T-cell (primary cell): Measurements from ENCODE around the gene TNS1. TPM values are rescaled to one million over a fixed set of nuclear protein-coding genes. Genes with fewer than 3 reads are reported as not detected.

Source experiments
- ATAC-seq, 4 experiments: fragments of 200-7000 bp in 3 of 4; fragments of 150-1000 bp in 1 of 4; cut with Tn5 transposase; replicated peaks in 1 of 4; 1 replicate in 3 of 4; 2 replicates in 1 of 4; pipeline ENCODE4 v1.10.0; 2021; ENCODE audit warnings: moderate library complexity in 3 of 4, mild to moderate bottlenecking in 2 of 4, moderate number of reproducible peaks in 1 of 4
- CTCF ChIA-PET, 2 donors: fragments of 300-600 bp; sonication (Branson Sonifier 250); formaldehyde crosslinking; loops; one replicate each; lab custom pipeline; 2022; ENCODE audit warnings: antibody characterized with exemption in 2 of 2; lab: Charles Lee
- POLR2A ChIA-PET, 2 donors: fragments of 300-600 bp; sonication (Branson Sonifier 250); formaldehyde crosslinking; loops; one replicate each; lab custom pipeline; 2022; ENCODE audit warnings: antibody characterized with exemption in 2 of 2; lab: Charles Lee
- DNase-seq, 35 experiments: peaks; one replicate each; pipeline versions ENCODE4 v3.0.0 to v3.0.0-alpha.2; 2013 to 2023
- H3K27ac ChIP-seq: one replicate; pipeline ENCODE4 v1.5.1; 2013; ENCODE audit warnings: low read length
- H3K27me3 ChIP-seq, 2 experiments: replicated peaks in 1 of 2; 1 replicate in 1 of 2; 2 replicates in 1 of 2; pipeline versions ENCODE4 v1.6.1 to v1.7.0; 2013; ENCODE audit warnings: low read length in 1 of 2, mixed read lengths in 1 of 2; ENCODE audit not compliant: control insufficient read depth in 2 of 2, insufficient read depth in 2 of 2; ENCODE audit errors: extremely low read depth in 1 of 2
- H3K36me3 ChIP-seq, 2 donors: 1 replicate in 1 of 2; 2 replicates in 1 of 2; pipeline versions ENCODE4 v1.6.1 to v1.7.0; 2013; ENCODE audit warnings: low read length in 1 of 2; ENCODE audit not compliant: control insufficient read depth in 2 of 2, insufficient read depth in 1 of 2; ENCODE audit errors: extremely low read depth in 1 of 2
- H3K4me1 ChIP-seq, 2 experiments: 1 replicate in 1 of 2; 2 replicates in 1 of 2; pipeline versions ENCODE4 v1.6.1 to v1.7.0; 2013; ENCODE audit warnings: low read length in 2 of 2, mixed read lengths in 1 of 2; ENCODE audit not compliant: insufficient read depth in 2 of 2, control insufficient read depth in 1 of 2; ENCODE audit errors: extremely low read depth in 1 of 2
- H3K4me3 ChIP-seq, 2 donors: 1 replicate in 1 of 2; 2 replicates in 1 of 2; pipeline versions ENCODE4 v1.5.1 to v1.7.0; 2013; ENCODE audit warnings: mild to moderate bottlenecking in 2 of 2, low read length in 1 of 2, moderate library complexity in 1 of 2; ENCODE audit not compliant: control insufficient read depth in 1 of 2; ENCODE audit errors: extremely low read depth in 1 of 2
- H3K9me3 ChIP-seq: 2 replicates; pipeline ENCODE4 v1.7.0; 2013
- H3K27ac Mint-ChIP-seq, 2 donors: one replicate each; pipeline ENCODE4 v1.8.0; 2020 to 2021; ENCODE audit warnings: mild to moderate bottlenecking in 2 of 2, mixed read lengths in 2 of 2
- H3K27me3 Mint-ChIP-seq, 2 donors: one replicate each; pipeline ENCODE4 v1.8.0; 2021 to 2022; ENCODE audit warnings: mixed read lengths in 2 of 2
- H3K36me3 Mint-ChIP-seq: one replicate; pipeline ENCODE4 v1.8.0; 2021; ENCODE audit warnings: mixed read lengths
- H3K4me1 Mint-ChIP-seq, 3 donors: one replicate each; pipeline ENCODE4 v1.8.0; 2020 to 2022; ENCODE audit warnings: mixed read lengths in 3 of 3, mild to moderate bottlenecking in 1 of 3
- H3K4me3 Mint-ChIP-seq, 3 donors: one replicate each; pipeline ENCODE4 v1.8.0; 2020 to 2022; ENCODE audit warnings: mild to moderate bottlenecking in 3 of 3, mixed read lengths in 3 of 3, moderate library complexity in 3 of 3
- H3K9me3 Mint-ChIP-seq, 3 donors: one replicate each; pipeline ENCODE4 v1.8.0; 2020 to 2022; ENCODE audit warnings: mixed read lengths in 3 of 3
- WGBS: methylation state at CpG from one replicate; pipeline ENCODE4 v1.1.5; 2013; ENCODE audit warnings: missing lambda C conversion rate; ENCODE audit not compliant: insufficient coverage; 5-methylcytosine and 5-hydroxymethylcytosine counted together
- total RNA-seq, 35 experiments: library from RNA in 6 of 35; stranded (reverse) in 6 of 35; fragments of 120-200 nt in 1 of 35; gene quantifications; one replicate each; pipeline versions ENCODE4 v1.2.1 to v1.2.4 and lab custom pipeline; 2013 to 2026

The TNS1 gene
- total RNA-seq, 5 donors from 2014 or later (not counting 1 experiment from before 2014, with no cell fraction given): 0.28 to 2.1 (median 1.3) TPM

DNA sequence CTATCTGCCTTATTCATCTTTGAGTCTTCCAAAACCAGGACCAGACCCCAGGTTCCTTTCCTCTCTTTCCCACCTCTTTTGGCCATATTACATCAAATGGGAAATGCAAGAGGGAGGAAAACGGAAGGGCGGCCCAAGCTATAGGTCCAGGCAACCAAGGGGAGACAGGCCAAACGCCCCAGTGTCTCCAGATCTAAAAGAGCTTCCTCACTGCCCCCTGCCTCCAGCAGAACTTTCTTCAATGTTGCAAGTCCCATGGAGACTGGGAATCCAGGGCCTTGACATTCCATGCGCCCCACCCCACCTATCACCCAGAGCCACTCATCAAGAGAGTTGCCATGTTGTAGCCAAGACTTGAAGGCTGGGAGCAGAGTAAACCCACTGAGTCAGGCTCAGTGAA is 15.4 kb downstream of the TNS1 start:
- ATAC-seq: no peak
- H3K4me1 Mint-ChIP-seq: peaks cover 0 to 5% (median 0%) of the 10 kb centered on the region in 3 donors

DNA sequence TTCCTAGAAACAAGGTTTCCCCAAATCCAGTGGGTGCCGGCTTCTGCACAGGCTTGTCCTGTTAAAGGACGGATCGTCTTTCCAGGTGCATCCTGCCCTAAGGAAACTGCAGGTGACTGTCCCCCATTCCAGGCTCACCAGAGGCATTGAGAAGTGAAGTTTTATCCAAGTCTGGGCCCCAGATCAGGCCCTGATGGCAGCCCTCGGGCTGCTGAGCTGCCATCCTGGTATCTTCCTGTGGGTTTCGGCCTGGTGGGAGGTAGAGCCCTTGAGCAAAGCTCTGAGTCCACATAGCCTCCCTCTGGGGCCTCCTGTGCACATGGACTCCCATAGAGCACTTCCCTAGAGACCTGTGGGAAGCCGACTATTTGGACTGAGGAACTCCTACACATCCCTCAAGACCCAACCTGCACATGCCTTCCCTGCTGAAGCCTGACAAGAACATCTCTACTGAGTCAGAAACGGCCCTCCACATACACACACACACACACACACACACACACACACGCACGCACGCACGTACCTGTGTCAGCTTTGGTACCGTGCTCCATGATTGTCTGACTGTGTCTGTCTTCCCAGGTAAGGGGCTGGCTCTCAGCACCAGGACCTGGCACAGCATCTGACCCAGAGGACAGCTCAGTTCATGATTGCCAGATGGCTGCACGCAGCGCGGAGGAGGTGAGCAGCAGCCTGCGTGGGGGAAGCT is 16.4 kb downstream of the TNS1 start:
- H3K36me3 ChIP-seq: no peaks in the 10 kb centered on the region
- no peaks in the 10 kb centered on the region for H3K9me3 Mint-ChIP-seq
- H3K27me3 ChIP-seq: peaks cover 0 to 35% of the 10 kb centered on the region in 2 experiments
- peaks cover 0 to 13% of the 10 kb centered on the region in 2 experiments for H3K4me1 ChIP-seq
- ChIA-PET POLR2A (no interaction called here), CTCF (interaction anchor here (0.7 to 1.8 kb wide), 3 partner anchors 195 to 200 kb away, joined by 3 to 4 read pairs (median 4); no protein-coding TSS in a partner anchor)
- no peak for DNase-seq
- 82% methylated on average over 12 of the region's 16 CpGs for WGBS
- no peaks in the 10 kb centered on the region for H3K36me3 Mint-ChIP-seq
- ATAC-seq: no peak
- no peaks in the 10 kb centered on the region for H3K9me3 ChIP-seq
- no peak overlapping the region for H3K27ac ChIP-seq
- H3K4me1 Mint-ChIP-seq: peaks cover 0 to 5% (median 0%) of the 10 kb centered on the region in 3 donors
- no peak overlapping the region for H3K4me3 Mint-ChIP-seq
- no peak overlapping the region for H3K4me3 ChIP-seq
- no peak overlapping the region for H3K27ac Mint-ChIP-seq
- peaks cover 0 to 5% of the 10 kb centered on the region in 2 donors for H3K27me3 Mint-ChIP-seq

More for the DNA sequence above, 15.4 kb downstream of the TNS1 start:
- Histone ChIP-seq H3K27me3 (peaks cover 0 to 45% of the 10 kb centered on the region in 2 experiments), H3K4me3 (no peak overlapping the region), H3K4me1 (peaks cover 0 to 13% of the 10 kb centered on the region in 2 experiments), H3K36me3 (no peaks in the 10 kb centered on the region), H3K27ac (no peak overlapping the region), H3K9me3 (no peaks in the 10 kb centered on the region)
- Mint-ChIP-seq H3K9me3 (no peaks in the 10 kb centered on the region), H3K27me3 (peaks cover 7 to 12% of the 10 kb centered on the region in 2 donors), H3K4me3 (no peak overlapping the region), H3K36me3 (no peaks in the 10 kb centered on the region), H3K27ac (no peak overlapping the region)
- POLR2A ChIA-PET: no interaction called here
- DNase-seq: no peak
- WGBS: no CpG with 5 or more reads among the region's 4 CpGs
- CTCF ChIA-PET: interaction anchor here in 1 of 2 donors (1.4 to 1.8 kb wide), 2 partner anchors 198 to 201 kb away, joined by 4 read pairs; no protein-coding TSS in a partner anchor

DNA sequence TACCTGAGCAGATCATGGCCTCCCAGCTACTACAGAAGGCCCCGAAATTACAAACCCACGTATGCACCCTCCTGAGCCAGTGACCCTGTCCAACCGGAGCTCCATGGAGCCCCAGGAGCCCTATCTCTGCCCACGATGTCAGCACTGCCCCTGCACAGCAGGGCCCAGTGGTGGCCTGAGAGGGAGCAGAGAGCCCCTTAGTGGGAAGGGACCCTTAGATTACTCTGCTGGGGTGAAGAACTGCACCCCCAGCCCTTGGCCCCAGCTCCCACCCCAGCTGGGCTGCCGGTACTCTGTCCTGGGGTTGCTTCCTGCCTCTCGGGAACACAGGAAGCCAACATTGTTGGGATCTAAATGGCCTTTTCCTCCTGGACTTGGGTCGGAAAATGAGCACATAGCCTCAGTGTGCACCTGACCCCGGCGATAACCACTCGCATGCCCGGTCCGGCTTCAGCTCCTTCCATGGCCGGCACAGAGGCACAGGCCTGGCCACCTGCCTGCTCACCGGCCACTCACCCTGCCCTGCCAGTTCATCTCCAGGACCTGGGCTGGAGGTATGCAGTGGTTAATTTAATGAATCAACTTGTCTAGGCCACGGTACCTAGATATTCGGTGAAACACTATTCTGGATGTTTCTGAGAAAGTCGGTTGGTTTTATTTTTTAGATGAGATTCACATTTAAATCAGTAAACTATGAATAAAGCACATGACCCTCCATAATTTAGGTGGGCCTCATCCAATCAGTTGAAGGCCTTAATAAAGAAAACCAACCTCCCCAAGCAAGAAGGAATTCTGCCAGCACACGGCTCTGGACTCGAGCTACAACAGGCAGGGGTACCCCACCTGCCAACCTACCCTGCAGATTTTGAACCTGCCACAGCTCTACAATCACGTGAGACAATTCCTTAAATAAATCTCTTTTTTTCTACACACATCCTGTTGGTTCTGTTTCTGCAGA is 19.2 kb downstream of the TNS1 start:
- Mint-ChIP-seq H3K27ac (no peak overlapping the region), H3K4me1 (peaks cover 0 to under 1% (median 0%) of the 10 kb centered on the region in 3 donors), H3K9me3 (no peaks in the 10 kb centered on the region), H3K36me3 (no peaks in the 10 kb centered on the region), H3K27me3 (peaks cover 10 to 12% of the 10 kb centered on the region in 2 donors), H3K4me3 (no peak overlapping the region)
- no peaks in the 10 kb centered on the region for H3K36me3 ChIP-seq
- no peak overlapping the region for H3K4me3 ChIP-seq
- ATAC-seq (no peak), DNase-seq (no peak)
- peaks cover 0 to 22% of the 10 kb centered on the region in 2 experiments for H3K27me3 ChIP-seq
- ChIA-PET CTCF (interaction anchor here in 1 of 2 donors (0.7 kb wide), 1 partner anchor 26 kb away, joined by 3 read pairs; no protein-coding TSS in a partner anchor), POLR2A (no interaction called here)
- no peaks in the 10 kb centered on the region for H3K9me3 ChIP-seq
- no peak overlapping the region for H3K27ac ChIP-seq
- peaks cover 0 to 3% of the 10 kb centered on the region in 2 experiments for H3K4me1 ChIP-seq
- WGBS: 88% methylated on average over 14 of the region's 20 CpGs

DNA sequence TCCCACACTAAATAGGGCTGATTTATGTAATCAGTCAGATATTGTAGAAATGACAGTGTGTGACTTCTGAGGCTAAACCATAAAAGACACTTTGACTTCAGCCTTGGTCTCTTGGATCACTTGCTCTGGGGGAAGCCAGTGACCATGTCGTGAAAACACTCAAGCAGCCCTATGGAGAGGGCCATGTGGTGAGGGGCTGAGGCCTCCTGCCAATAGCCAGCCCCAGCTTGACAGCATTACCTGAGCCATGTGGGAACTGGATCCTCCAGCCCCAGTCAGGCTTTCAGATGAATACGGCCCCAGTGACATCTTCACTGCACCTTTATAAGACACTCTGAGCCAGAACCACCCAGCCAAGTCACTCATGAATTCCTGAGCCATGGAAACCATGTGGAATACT is 20.8 kb downstream of the TNS1 start:
- no CpG with 5 or more reads among the region's 2 CpGs for WGBS
- no peak overlapping the region for H3K4me3 Mint-ChIP-seq
- ATAC-seq: no peak
- peaks cover 0 to 13% of the 10 kb centered on the region in 2 experiments for H3K27me3 ChIP-seq
- DNase-seq: no peak
- no peaks in the 10 kb centered on the region for H3K36me3 Mint-ChIP-seq
- H3K27ac Mint-ChIP-seq: no peak overlapping the region
- no peak overlapping the region for H3K4me3 ChIP-seq
- ChIA-PET POLR2A (no interaction called here), CTCF (no interaction called here)
- H3K9me3 ChIP-seq: no peaks in the 10 kb centered on the region
- H3K27me3 Mint-ChIP-seq: peaks cover 7 to 12% of the 10 kb centered on the region in 2 donors
- no peaks in the 10 kb centered on the region for H3K4me1 ChIP-seq
- H3K36me3 ChIP-seq: no peaks in the 10 kb centered on the region
- H3K27ac ChIP-seq: no peak overlapping the region
- H3K4me1 Mint-ChIP-seq: no peaks in the 10 kb centered on the region
- no peaks in the 10 kb centered on the region for H3K9me3 Mint-ChIP-seq

DNA sequence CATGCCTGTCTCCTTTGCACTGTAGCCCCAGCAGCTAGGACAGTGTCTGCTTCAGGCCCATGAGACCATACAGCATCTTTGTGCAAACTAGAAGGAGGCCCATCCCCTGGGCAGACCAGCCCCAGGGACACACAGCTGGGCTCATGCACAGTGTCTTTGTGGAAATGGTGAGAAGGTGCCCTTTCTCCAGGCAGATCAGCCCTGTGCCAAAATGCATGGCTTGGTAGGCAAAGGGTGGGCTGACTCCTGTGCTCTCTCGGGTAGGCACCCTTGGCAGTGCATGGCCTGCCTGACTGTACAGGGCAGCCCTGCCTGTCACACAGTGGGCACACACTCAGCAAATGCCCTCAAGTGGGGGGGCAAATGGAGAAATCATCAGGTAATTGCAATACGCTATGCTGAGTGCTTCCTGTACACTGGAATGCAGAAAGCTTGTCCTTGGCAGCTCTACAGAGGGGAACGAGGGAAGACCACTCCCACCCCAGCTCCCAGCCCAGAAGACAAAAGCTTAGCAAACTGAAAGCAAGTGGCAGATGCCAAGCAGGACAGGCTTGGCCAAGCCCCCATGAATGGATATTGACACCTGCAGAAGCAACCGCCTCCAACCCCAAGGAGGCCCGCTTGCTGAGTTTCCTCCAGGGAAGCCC is 21.6 kb downstream of the TNS1 start:
- no peak for ATAC-seq
- Mint-ChIP-seq H3K9me3 (no peaks in the 10 kb centered on the region), H3K27me3 (peaks cover 7 to 12% of the 10 kb centered on the region in 2 donors)

DNA sequence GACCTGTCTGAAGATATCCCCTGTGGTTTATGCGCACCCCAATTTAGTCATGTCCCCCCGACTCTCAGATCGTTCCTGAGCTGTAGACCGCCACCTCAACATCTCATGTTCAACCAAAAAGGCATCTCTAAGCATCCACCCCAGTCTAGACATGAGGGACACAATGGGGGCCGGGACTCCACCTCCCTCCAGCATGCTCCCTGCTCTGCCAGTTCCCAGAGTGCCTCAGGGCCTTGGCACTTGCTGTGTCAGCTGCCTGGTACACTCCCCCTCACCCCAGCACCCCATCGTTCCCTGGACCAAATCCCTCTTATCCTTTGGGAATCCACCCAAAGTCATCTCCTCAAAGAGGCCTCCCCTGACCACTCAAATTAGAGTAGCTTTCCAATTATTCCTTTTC is 22.2 kb downstream of the TNS1 start:
- ATAC-seq: no peak
- 82% methylated on average over 3 of the region's 6 CpGs for WGBS
- H3K27me3 Mint-ChIP-seq: peaks cover 7 to 12% of the 10 kb centered on the region in 2 donors
- H3K27ac ChIP-seq: no peak overlapping the region
- no peak overlapping the region for H3K4me3 ChIP-seq
- H3K4me1 Mint-ChIP-seq: no peaks in the 10 kb centered on the region
- H3K4me1 ChIP-seq: no peaks in the 10 kb centered on the region
- H3K9me3 Mint-ChIP-seq: no peaks in the 10 kb centered on the region
- H3K9me3 ChIP-seq: no peaks in the 10 kb centered on the region
- no peak for DNase-seq
- H3K36me3 ChIP-seq: no peaks in the 10 kb centered on the region
- ChIA-PET POLR2A (no interaction called here), CTCF (no interaction called here)
- H3K4me3 Mint-ChIP-seq: no peak overlapping the region
- no peaks in the 10 kb centered on the region for H3K36me3 Mint-ChIP-seq
- H3K27me3 ChIP-seq: peaks cover 0 to 13% of the 10 kb centered on the region in 2 experiments
- H3K27ac Mint-ChIP-seq: no peak overlapping the region

More for the DNA sequence above, 21.6 kb downstream of the TNS1 start:
- H3K36me3 ChIP-seq: no peaks in the 10 kb centered on the region
- H3K36me3 Mint-ChIP-seq: no peaks in the 10 kb centered on the region
- no peaks in the 10 kb centered on the region for H3K4me1 ChIP-seq
- CTCF ChIA-PET: no interaction called here
- H3K27ac Mint-ChIP-seq: no peak overlapping the region
- DNase-seq: no peak
- no peaks in the 10 kb centered on the region for H3K4me1 Mint-ChIP-seq
- no peaks in the 10 kb centered on the region for H3K9me3 ChIP-seq
- no peak overlapping the region for H3K4me3 ChIP-seq
- peaks cover 0 to 13% of the 10 kb centered on the region in 2 experiments for H3K27me3 ChIP-seq
- WGBS: 90% methylated on average over 4 of the region's 5 CpGs
- H3K4me3 Mint-ChIP-seq: no peak overlapping the region
- POLR2A ChIA-PET: no interaction called here
- H3K27ac ChIP-seq: no peak overlapping the region
